Measurements from ENCODE around the gene TEX264. TPM values are rescaled to one million over a fixed set of nuclear protein-coding genes. Genes with fewer than 3 reads are reported as not detected.
"Not testable (repeated sequence)": the region's sequence is repeated elsewhere in the genome, so short reads cannot be mapped to it uniquely, and the experiment has no call there.

TEX264 gene
- total RNA-seq, 2 experiments from 2014 or later: 49.3 to 49.8 TPM

- DNase-seq (no peak), ATAC-seq (ENCODE audit: low read depth) (no peak)
- Mint-ChIP-seq H3K9me3 (no peaks in the 10 kb centered on the region), H3K4me3 (no peak overlapping the region), H3K27ac (no peak overlapping the region), H3K27me3 (peaks cover 2% of the 10 kb centered on the region), H3K36me3 (peaks cover 3% of the 10 kb centered on the region), H3K4me1 (peaks cover 23% of the 10 kb centered on the region)
- POLR2A ChIA-PET: no interaction called here
Measured at GRCh38 chr3:51739110-51739509, 68.1 kb downstream of the TEX264 start.

GRCh38 chr3:51742320-51742719 lies 71.3 kb downstream of the TEX264 start:
- H3K36me3 Mint-ChIP-seq; H3K4me1 Mint-ChIP-seq; H3K9me3 Mint-ChIP-seq; POLR2A ChIA-PET; DNase-seq; H3K27me3 Mint-ChIP-seq; H3K4me3 Mint-ChIP-seq; H3K27ac Mint-ChIP-seq; ATAC-seq (ENCODE audit: low read depth): not testable (repeated sequence)

- H3K36me3 Mint-ChIP-seq, H3K4me3 Mint-ChIP-seq: not testable (repeated sequence)
Measured at GRCh38 chr3:51742978-51743377, 71.9 kb downstream of the TEX264 start.

GRCh38 chr3:51747840-51748239 lies 76.8 kb downstream of the TEX264 start:
- ATAC-seq (ENCODE audit: low read depth) (no peak), DNase-seq (no peak)
- Mint-ChIP-seq H3K9me3 (peaks cover 8% of the 10 kb centered on the region), H3K27me3 (no peaks in the 10 kb centered on the region), H3K27ac (no peak overlapping the region), H3K36me3 (peaks cover 3% of the 10 kb centered on the region), H3K4me3 (no peak overlapping the region), H3K4me1 (peaks cover 13% of the 10 kb centered on the region)
- POLR2A ChIA-PET: no interaction called here

More at GRCh38 chr3:51742978-51743377, 71.9 kb downstream of the TEX264 start:
- ATAC-seq (ENCODE audit: low read depth); H3K9me3 Mint-ChIP-seq; POLR2A ChIA-PET; H3K27me3 Mint-ChIP-seq; H3K4me1 Mint-ChIP-seq; H3K27ac Mint-ChIP-seq; DNase-seq: not testable (repeated sequence)

- DNase-seq (no peak), ATAC-seq (ENCODE audit: low read depth) (no peak)
- H3K27me3 Mint-ChIP-seq: no peaks in the 10 kb centered on the region
- H3K27ac Mint-ChIP-seq: no peak overlapping the region
- peaks cover 8% of the 10 kb centered on the region for H3K9me3 Mint-ChIP-seq
- POLR2A ChIA-PET: no interaction called here
- peaks cover 3% of the 10 kb centered on the region for H3K36me3 Mint-ChIP-seq
- peaks cover 9% of the 10 kb centered on the region for H3K4me1 Mint-ChIP-seq
- no peak overlapping the region for H3K4me3 Mint-ChIP-seq
Measured at GRCh38 chr3:51748327-51748726, 77.3 kb downstream of the TEX264 start.

- POLR2A ChIA-PET: interaction anchor here (1.0 kb wide), 1 partner anchor 26 kb away, joined by 3 read pairs; no protein-coding TSS in a partner anchor
- no peak overlapping the region for H3K27ac Mint-ChIP-seq
- ATAC-seq (ENCODE audit: low read depth) (no peak), DNase-seq (no peak)
- peaks cover 9% of the 10 kb centered on the region for H3K4me1 Mint-ChIP-seq
- peaks cover 6% of the 10 kb centered on the region for H3K36me3 Mint-ChIP-seq
- peaks cover 11% of the 10 kb centered on the region for H3K9me3 Mint-ChIP-seq
- H3K27me3 Mint-ChIP-seq: peaks cover 3% of the 10 kb centered on the region
- H3K4me3 Mint-ChIP-seq: no peak overlapping the region
Measured at GRCh38 chr3:51750878-51751277, 79.8 kb downstream of the TEX264 start.

- no peak for DNase-seq
Measured at GRCh38 chr3:51751287-51751686, 80.2 kb downstream of the TEX264 start.

More at GRCh38 chr3:51751287-51751686, 80.2 kb downstream of the TEX264 start:
- Mint-ChIP-seq H3K4me1 (peaks cover 9% of the 10 kb centered on the region), H3K27ac (no peak overlapping the region), H3K27me3 (peaks cover 3% of the 10 kb centered on the region), H3K36me3 (peaks cover 7% of the 10 kb centered on the region), H3K9me3 (peaks cover 14% of the 10 kb centered on the region), H3K4me3 (no peak overlapping the region)
- POLR2A ChIA-PET: interaction anchor here (0.6 to 1.0 kb wide), 2 partner anchors 26 to 254 kb away, joined by 3 read pairs; no protein-coding TSS in a partner anchor
- ATAC-seq (ENCODE audit: low read depth): no peak

Other genes with a start within 250 kb of the TEX264 start
- gene DCAF1, start 171.2 kb upstream of the TEX264 start, total RNA-seq: 10 to 100 TPM; 33.3 to 35.4 TPM
- gene RAD54L2, start 132.5 kb upstream of the TEX264 start, total RNA-seq: 10 to 100 TPM; 29.8 to 32.7 TPM
- gene GRM2, start 35.8 kb downstream of the TEX264 start, total RNA-seq: 1 to 10 TPM; 1.4 to 2.2 TPM
- not detected for gene IQCF6, start 108.0 kb downstream of the TEX264 start, total RNA-seq
- not detected for gene IQCF2, start 190.4 kb downstream of the TEX264 start, total RNA-seq
- not detected for gene IQCF5, start 204.3 kb downstream of the TEX264 start, total RNA-seq
- gene IQCF1, start 232.1 kb downstream of the TEX264 start, total RNA-seq: not detected

Measured in activated naive CD8-positive, alpha-beta T cell treated with anti-CD3 and anti-CD28 coated beads, Interleukin-2, amount 10 ng/mL, durations not matched to agents 7 days and 5 days (primary cell).